ENCODE measurements around the gene KLF6.

The KLF6 gene

GRCh38 chr10:3774018-3774813, 10.8 kb downstream of the KLF6 start:
- no peak for DNase-seq

GRCh38 chr10:3773460-3774017, 11.5 kb downstream of the KLF6 start:
- no peak for DNase-seq

GRCh38 chr10:3772361-3773171, 12.4 kb downstream of the KLF6 start:
- DNase-seq, result no peak

GRCh38 chr10:3770611-3771110, 14.3 kb downstream of the KLF6 start:
- no peak for DNase-seq

GRCh38 chr10:3769556-3769955, 15.5 kb downstream of the KLF6 start:
- DNase-seq, result no peak

- DNase-seq, result no peak
Observed at GRCh38 chr10:3766046-3766756, 18.8 kb downstream of the KLF6 start.

GRCh38 chr10:3765146-3765545, 19.9 kb downstream of the KLF6 start:
- DNase-seq, result no peak

- no peak for DNase-seq
Observed at GRCh38 chr10:3764626-3765112, 20.3 kb downstream of the KLF6 start.

GRCh38 chr10:3763852-3764625, 21.0 kb downstream of the KLF6 start:
- DNase-seq, result no peak

- no peak for DNase-seq
Observed at GRCh38 chr10:3763035-3763456, 22.0 kb downstream of the KLF6 start.

- no peak for DNase-seq
Observed at GRCh38 chr10:3762309-3762708, 22.7 kb downstream of the KLF6 start.

GRCh38 chr10:3761904-3762303, 23.1 kb downstream of the KLF6 start:
- DNase-seq, result no peak

- DNase-seq, result no peak
Observed at GRCh38 chr10:3761021-3761686, 23.9 kb downstream of the KLF6 start.

- no peak for DNase-seq
Observed at GRCh38 chr10:3760083-3760482, 24.9 kb downstream of the KLF6 start.

GRCh38 chr10:3759397-3759796, 25.6 kb downstream of the KLF6 start:
- DNase-seq, result no peak

- no peak for DNase-seq
Observed at GRCh38 chr10:3758491-3758970, 26.5 kb downstream of the KLF6 start.

- DNase-seq, result no peak
Observed at GRCh38 chr10:3757638-3758490, 27.1 kb downstream of the KLF6 start.

GRCh38 chr10:3757250-3757637, 27.8 kb downstream of the KLF6 start:
- no peak for DNase-seq

- DNase-seq, result no peak
Observed at GRCh38 chr10:3756360-3756740, 28.7 kb downstream of the KLF6 start.
